HCT116 (cell line): ENCODE data around the gene RCBTB2.

Experiments
- POLR2AphosphoS5 ChIP-seq: IDR thresholded peaks from 2 replicates; pipeline ENCODE4 v1.6.1; 2011; ENCODE audit warnings: mild to moderate bottlenecking, low read depth, low read length, moderate library complexity
- TF ChIP-seq, protein P1 (sequence below), 3 experiments: fragments of 200-600 bp in 1 of 3; sonication (generic) in 1 of 3; IDR thresholded peaks in 2 of 3; conservative IDR thresholded peaks in 1 of 3; 2 replicates each; pipeline ENCODE4 v1.5.1; 2012 to 2017; ENCODE audit warnings: low read depth in 2 of 3, low read length in 2 of 3, antibody characterized with exemption in 1 of 3, borderline replicate concordance in 1 of 3, control low read depth in 1 of 3, mild to moderate bottlenecking in 1 of 3, mixed read lengths in 1 of 3, mixed run types in 1 of 3, moderate library complexity in 1 of 3; ENCODE audit not compliant: insufficient read depth in 1 of 3

DNA sequence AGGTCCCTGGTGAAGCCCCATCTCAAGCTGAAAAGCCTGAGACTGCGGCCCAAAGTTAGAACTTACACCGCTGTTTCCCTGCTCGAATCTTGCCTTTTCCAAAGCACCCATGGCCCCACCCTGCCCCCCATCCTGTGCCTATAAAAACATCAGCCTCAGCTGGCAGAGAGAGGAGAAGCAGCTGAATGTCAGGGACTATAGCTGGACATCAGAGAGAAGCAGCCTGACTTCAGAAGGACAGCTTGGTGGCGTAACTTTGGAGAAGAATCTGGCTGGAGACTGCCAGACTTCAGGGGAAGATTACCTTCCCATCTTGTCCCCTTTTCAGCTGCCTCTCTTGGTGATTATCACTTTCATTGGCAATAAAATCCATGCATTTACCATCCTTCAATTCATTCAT lies 9.3 kb upstream of the RCBTB2 start:
- TF ChIP-seq, protein P1, sequence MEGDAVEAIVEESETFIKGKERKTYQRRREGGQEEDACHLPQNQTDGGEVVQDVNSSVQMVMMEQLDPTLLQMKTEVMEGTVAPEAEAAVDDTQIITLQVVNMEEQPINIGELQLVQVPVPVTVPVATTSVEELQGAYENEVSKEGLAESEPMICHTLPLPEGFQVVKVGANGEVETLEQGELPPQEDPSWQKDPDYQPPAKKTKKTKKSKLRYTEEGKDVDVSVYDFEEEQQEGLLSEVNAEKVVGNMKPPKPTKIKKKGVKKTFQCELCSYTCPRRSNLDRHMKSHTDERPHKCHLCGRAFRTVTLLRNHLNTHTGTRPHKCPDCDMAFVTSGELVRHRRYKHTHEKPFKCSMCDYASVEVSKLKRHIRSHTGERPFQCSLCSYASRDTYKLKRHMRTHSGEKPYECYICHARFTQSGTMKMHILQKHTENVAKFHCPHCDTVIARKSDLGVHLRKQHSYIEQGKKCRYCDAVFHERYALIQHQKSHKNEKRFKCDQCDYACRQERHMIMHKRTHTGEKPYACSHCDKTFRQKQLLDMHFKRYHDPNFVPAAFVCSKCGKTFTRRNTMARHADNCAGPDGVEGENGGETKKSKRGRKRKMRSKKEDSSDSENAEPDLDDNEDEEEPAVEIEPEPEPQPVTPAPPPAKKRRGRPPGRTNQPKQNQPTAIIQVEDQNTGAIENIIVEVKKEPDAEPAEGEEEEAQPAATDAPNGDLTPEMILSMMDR (IDR thresholded peaks at IDR 0.05 in 2 of 3, conservative IDR thresholded peaks at IDR 0.05 in 1 of 3; ENCODE audit: borderline replicate concordance in 1 of 3, insufficient read depth in 1 of 3, low read depth in 2 of 3, low read length in 2 of 3), result no peak
- TF ChIP-seq POLR2AphosphoS5, result no peak
